HG03442 (cell line): ENCODE results near the gene JPH3.

ENCODE experiments used
- ATAC-seq: cut with Tn5 transposase; IDR thresholded peaks from one replicate; pipeline ENCODE4 v1.9.1; 2021; ENCODE audit warnings: mild to moderate bottlenecking, moderate library complexity; ENCODE audit not compliant: unreplicated experiment

JPH3 gene

DNA sequence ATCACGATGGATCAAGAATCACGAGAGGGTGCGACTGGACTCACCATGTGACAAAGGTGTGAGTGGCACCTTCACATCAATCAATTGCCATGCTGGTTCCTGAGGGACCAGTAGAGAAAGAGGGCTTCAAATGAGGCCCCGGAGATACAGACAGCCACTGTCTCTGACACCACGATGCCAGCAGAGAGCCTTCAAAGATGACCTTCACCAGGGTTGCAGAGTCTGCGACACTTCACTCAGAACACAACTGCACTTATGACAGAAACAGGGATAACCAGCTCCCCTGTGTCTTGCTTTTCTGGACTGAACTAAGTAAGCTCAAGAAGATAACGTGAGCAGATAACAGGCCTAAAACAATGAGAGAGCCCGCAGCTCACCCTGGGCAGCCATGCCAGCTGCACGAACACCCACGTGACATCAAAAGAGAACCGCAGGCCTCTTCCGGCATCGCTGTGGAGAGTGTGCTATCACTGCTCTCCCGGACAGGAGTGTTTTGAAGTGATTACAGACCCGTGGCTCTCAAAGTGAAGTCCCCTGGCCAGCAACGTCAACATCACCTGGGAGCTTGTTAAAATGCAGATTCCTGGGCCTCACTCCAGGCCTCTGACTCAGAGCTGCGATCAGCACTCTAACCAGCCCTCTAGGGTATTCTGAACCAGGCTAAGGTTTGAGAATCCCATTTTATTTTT is 127.1 kb downstream of the JPH3 start:
- ATAC-seq: no peak

GRCh38 chr16:87731607-87732006 is 129.3 kb downstream of the JPH3 start:
- no peak for ATAC-seq

DNA sequence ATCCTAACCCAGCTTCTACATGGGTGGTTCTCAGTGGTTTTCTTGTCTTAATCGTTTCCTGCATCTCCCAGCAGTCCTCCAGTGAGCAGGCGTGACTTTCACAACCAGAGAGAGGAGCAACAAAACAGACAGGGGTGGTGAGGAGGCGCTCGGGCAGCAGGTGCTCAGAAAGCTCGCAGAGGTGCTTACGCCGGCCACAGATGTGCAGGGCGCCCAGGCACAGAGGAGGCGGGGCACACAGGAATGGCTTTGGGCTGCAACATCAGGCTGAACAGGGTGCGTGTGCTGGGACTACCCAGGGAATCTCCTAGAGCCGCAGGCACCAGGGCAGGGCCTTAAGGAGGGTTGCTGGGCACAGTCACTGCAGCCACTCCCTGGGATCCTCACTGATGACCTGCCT is 130.9 kb downstream of the JPH3 start:
- no peak for ATAC-seq

- no peak for ATAC-seq
Measured at GRCh38 chr16:87734644-87735043, 132.3 kb downstream of the JPH3 start.

DNA sequence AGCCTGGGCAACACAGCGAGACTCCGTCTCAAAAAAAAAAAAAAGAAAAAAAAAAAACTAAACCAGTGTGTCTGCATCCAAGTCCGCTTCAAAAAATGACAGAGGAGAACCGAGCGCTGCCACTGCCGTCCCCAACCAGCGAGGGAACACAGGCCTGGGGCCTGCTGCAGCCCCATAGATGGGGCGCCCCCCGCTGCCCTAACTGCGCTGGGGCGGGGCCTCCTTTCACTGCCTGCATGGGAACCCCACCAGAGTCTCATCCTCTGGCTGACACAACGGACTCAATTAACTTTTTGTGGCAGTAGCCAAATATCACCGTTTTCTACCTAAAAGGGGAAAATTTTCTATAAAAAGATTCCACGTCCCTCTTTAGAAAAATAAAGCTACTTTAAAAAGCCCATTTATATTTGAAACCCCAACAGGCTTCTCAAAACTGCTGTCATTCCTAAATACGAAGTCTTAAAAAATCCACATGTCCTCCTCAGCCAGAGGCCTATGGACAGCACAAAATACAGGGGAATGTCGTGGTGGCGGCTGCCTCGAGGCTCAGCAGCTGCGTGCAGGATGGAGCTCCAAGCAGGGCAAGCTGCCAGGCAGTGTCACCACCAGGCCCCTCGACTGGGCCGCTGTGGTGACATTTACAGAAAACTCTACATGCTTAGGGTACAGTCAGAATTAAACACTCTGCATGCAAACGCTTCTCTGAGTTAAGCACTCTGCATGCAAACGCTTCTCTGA is 133.1 kb downstream of the JPH3 start:
- ATAC-seq: no peak

DNA sequence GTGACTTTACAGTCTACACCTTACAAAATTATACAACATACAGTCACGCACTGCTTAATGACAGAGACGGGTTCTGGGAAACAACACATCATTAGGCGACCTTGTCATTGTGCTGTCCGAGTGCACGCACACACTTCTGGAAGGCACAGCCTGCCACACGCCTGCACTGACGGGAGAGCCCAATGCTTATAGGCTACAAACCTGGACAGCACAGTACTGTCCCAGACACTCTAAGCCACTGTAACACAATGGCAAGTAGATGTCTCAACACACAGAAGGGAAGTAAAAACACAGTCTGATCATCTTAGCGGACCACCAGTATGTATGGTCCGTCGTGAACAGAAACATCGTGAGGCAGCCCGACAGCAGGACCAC is 133.7 kb downstream of the JPH3 start:
- no peak for ATAC-seq

DNA sequence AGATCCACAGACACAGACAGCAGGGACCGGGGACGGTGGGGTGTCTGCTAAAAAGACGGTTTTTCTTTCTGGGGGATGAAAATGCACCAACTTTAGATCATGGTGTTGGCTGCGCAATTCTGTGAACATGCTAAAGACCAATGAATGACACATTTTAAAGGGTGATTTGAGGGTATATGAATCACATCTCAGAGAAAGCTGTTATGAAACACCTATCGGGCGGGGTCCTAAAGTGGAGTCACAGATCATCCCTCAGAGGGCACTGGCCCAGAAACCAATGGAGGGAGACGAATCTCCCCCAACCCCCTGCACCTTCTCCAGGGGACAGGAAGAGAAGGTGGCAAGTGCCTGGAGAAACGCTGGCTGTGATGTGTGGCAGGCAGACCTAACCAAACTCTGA is 137.5 kb downstream of the JPH3 start:
- ATAC-seq: no peak

- no peak for ATAC-seq
Measured at GRCh38 chr16:87740441-87740840, 138.1 kb downstream of the JPH3 start.

DNA sequence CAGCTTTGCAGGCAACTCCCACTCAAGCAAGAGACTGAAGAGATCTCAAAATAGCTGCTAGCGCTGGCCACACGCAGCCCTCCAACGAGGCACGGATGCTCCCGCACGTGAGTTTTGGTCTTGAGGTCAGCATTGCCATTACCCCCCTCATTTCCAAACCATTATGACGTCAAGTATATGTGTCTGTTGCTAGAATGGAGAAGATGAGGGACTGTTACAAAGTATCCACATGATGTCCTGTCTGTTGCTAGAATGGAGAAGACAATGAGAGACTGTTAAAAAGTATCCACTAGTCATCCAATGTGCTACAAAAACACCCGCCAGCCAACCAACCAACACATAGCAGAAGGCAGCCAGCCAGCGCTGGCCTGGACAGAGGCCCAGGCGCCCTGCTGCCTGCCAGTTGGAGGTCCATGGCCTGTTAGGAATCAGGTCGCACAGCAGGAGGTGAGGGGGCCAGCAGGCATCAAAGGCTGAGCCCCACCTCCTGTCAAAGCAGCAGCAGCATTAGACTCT is 138.7 kb downstream of the JPH3 start:
- no peak for ATAC-seq

GRCh38 chr16:87741700-87742415 is 139.6 kb downstream of the JPH3 start:
- no peak for ATAC-seq

GRCh38 chr16:87742781-87743490 is 140.6 kb downstream of the JPH3 start:
- no peak for ATAC-seq

GRCh38 chr16:87744750-87745514 is 142.6 kb downstream of the JPH3 start:
- ATAC-seq: no peak

DNA sequence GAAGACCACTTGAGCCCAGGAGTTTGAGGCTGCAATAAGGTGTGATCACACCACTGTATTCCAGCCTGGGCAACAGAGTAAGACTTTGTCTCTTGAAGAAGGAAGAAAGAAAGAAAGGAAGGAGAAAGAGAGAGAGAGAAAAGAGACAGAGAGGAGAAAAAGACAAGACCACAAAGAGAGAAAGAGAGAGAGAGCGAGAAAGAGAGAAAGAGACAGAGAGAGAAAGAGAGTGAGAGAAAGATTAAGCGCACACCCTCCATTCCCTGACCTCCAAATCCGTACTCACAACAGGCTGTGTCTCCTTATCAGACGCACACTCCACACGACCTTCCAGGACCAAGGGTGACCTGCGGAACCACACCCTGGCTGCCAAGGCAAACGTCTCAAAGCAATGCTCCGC is 143.9 kb downstream of the JPH3 start:
- no peak for ATAC-seq
